Parathyroid adenoma (tissue), 2 donors: ENCODE data around the gene CHST15.
A peak's percentile ranks its signal among the peaks of the same experiment; 100 is the strongest.

Experiments
- H2AFZ ChIP-seq: fragments of 300-600 bp; sonication (generic); one replicate; pipeline ENCODE4 v1.7.0; 2017; ENCODE audit warnings: antibody characterized with exemption, mild to moderate bottlenecking
- H3K27ac ChIP-seq: fragments of 300-600 bp; sonication (generic); one replicate; pipeline ENCODE4 v1.7.0; 2017
- H3K27me3 ChIP-seq: fragments of 300-600 bp; sonication (generic); one replicate; pipeline ENCODE4 v1.7.0; 2017; ENCODE audit warnings: low read length; ENCODE audit not compliant: control insufficient read depth, insufficient read depth
- H3K36me3 ChIP-seq: fragments of 300-600 bp; sonication (generic); one replicate; pipeline ENCODE4 v1.7.0; 2017; ENCODE audit warnings: low read length; ENCODE audit not compliant: control insufficient read depth, insufficient read depth
- H3K4me1 ChIP-seq: fragments of 300-600 bp; sonication (generic); one replicate; pipeline ENCODE4 v1.7.0; 2017; ENCODE audit warnings: control low read depth
- H3K4me2 ChIP-seq: fragments of 300-600 bp; sonication (generic); one replicate; pipeline ENCODE4 v1.7.0; 2017; ENCODE audit warnings: low read length
- H3K4me3 ChIP-seq: fragments of 300-600 bp; sonication (generic); one replicate; pipeline ENCODE4 v1.7.0; 2017; ENCODE audit warnings: low read depth, low read length
- H3K79me2 ChIP-seq: fragments of 300-600 bp; sonication (generic); one replicate; pipeline ENCODE4 v1.7.0; 2017; ENCODE audit warnings: control low read depth
- H3K9ac ChIP-seq: fragments of 300-600 bp; sonication (generic); one replicate; pipeline ENCODE4 v1.7.0; 2017; ENCODE audit warnings: mild to moderate bottlenecking
- H3K9me3 ChIP-seq: fragments of 300-600 bp; sonication (generic); one replicate; pipeline ENCODE4 v1.7.0; 2017; ENCODE audit warnings: low read length; ENCODE audit not compliant: control insufficient read depth
- TF ChIP-seq, protein P1 (sequence below): fragments of 300-600 bp; sonication (generic); IDR thresholded peaks from one replicate; pipeline ENCODE4 v1.7.0; 2017; ENCODE audit warnings: antibody characterized with exemption, mild to moderate bottlenecking
- donor health status: primary hyperparathyroidism.

CHST15 gene

GRCh38 chr10:123972481-123973401, 120.7 kb downstream of the CHST15 start:
- Histone ChIP-seq H3K4me3 (no peak overlapping the region), H3K36me3 (no peaks in the 10 kb centered on the region), H3K27me3 (no peaks in the 10 kb centered on the region)

DNA sequence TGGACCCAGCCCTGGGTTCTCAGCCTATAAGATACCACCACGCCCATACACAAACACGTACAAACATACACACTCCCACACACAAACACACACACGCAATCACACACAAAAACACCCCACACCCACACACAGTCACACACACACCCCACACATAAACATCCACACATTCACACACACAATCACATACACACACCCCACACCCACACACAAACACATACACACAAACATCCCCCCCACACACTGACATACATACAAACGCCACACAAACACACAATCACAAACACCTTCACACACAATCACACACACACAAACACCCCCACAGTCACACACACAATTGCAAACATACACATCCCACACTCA, 122.5 kb downstream of the CHST15 start:
- no peaks in the 10 kb centered on the region for H3K9me3 ChIP-seq
- H2AFZ ChIP-seq: no peak overlapping the region
- H3K79me2 ChIP-seq: no peaks in the 10 kb centered on the region
- TF ChIP-seq, protein P1, sequence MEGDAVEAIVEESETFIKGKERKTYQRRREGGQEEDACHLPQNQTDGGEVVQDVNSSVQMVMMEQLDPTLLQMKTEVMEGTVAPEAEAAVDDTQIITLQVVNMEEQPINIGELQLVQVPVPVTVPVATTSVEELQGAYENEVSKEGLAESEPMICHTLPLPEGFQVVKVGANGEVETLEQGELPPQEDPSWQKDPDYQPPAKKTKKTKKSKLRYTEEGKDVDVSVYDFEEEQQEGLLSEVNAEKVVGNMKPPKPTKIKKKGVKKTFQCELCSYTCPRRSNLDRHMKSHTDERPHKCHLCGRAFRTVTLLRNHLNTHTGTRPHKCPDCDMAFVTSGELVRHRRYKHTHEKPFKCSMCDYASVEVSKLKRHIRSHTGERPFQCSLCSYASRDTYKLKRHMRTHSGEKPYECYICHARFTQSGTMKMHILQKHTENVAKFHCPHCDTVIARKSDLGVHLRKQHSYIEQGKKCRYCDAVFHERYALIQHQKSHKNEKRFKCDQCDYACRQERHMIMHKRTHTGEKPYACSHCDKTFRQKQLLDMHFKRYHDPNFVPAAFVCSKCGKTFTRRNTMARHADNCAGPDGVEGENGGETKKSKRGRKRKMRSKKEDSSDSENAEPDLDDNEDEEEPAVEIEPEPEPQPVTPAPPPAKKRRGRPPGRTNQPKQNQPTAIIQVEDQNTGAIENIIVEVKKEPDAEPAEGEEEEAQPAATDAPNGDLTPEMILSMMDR: no peak
- no peak overlapping the region for H3K4me3 ChIP-seq
- no peak overlapping the region for H3K27ac ChIP-seq
- H3K4me2 ChIP-seq: no peak overlapping the region
- H3K36me3 ChIP-seq: no peaks in the 10 kb centered on the region
- H3K9ac ChIP-seq: no peak overlapping the region
- H3K4me1 ChIP-seq: no peaks in the 10 kb centered on the region
- no peaks in the 10 kb centered on the region for H3K27me3 ChIP-seq

More at GRCh38 chr10:123972481-123973401, 120.7 kb downstream of the CHST15 start:
- Histone ChIP-seq H2AFZ (no peak overlapping the region), H3K9me3 (no peaks in the 10 kb centered on the region), H3K79me2 (no peaks in the 10 kb centered on the region), H3K4me2 (no peak overlapping the region), H3K4me1 (no peaks in the 10 kb centered on the region), H3K9ac (no peak overlapping the region), H3K27ac (no peak overlapping the region)
- TF ChIP-seq, protein P1: no peak

DNA sequence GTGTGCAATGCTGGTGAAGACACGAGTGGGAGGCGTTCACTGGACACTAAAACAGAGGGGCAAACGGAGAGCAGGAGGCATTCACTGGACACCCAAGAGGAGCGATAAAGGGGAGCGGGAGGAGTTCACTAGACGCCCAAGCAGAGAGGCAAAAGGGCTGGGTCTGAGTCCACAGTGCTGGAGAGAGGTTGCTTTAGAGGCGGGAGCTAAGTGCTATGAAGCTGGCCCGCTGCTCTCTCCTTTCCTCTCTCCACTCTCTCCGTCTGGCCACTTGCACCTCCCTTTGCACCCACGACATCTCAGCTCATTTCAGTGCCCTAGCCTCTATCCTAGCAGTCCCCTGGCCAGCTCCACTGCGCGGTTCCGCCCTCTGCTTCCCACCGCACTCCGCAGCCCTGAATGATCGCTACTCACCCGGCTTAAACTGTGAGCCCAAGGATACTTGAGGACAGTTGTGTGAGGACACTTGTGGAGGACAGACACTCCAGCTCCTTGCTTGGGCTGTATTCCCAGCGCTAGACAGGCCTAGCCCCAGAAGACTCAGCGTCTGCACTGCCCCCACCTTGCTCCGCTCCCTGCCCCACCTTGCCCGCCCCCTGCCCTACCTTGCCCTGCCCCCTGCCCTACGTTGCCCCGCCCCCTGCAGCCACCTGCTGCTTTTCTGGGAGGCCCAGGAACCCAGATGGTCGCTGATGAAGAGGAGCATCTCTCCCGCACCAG, 123.0 kb downstream of the CHST15 start:
- H3K36me3 ChIP-seq: no peaks in the 10 kb centered on the region
- H3K79me2 ChIP-seq: no peaks in the 10 kb centered on the region
- H3K4me2 ChIP-seq: no peak overlapping the region
- H3K27me3 ChIP-seq: no peaks in the 10 kb centered on the region
- TF ChIP-seq, protein P1: no peak
- H3K9ac ChIP-seq: no peak overlapping the region
- H3K4me3 ChIP-seq: no peak overlapping the region
- H2AFZ ChIP-seq: no peak overlapping the region
- H3K4me1 ChIP-seq: no peaks in the 10 kb centered on the region
- H3K9me3 ChIP-seq: no peaks in the 10 kb centered on the region
- H3K27ac ChIP-seq: no peak overlapping the region

DNA sequence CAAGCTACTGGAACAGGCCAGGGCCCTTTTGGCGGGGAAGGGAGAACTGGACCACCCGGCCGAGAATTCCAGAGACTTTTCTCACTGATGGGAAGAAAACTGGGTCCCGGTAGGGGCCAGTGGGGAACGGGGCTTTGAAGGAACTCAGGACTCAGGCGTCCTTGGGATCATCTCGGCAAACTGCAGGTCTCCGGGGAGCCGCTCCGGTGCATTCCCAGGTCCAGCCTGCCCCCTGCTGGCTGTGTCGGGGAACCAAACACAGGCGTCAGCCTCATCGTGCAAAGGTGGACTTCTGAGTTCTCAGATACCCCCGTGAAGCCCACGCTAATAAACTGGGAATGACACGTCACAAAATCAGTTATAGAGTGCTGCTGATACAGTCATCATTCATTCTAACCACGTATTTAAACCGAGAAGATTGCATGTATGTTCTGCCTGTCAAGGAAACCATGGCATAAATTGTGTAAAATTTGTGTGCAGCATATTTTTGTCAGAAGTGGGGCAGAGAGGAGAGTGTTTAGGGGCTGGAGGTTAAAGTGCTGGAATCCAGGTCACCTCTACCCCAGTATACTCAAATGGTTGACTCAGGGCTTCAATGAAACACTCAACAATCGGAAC, 125.7 kb downstream of the CHST15 start:
- no peak overlapping the region for H3K4me3 ChIP-seq
- H3K9ac ChIP-seq: no peak overlapping the region
- H3K27ac ChIP-seq: no peak overlapping the region
- no peaks in the 10 kb centered on the region for H3K9me3 ChIP-seq
- no peak overlapping the region for H3K4me2 ChIP-seq
- TF ChIP-seq, protein P1: peak; percentile 83
- no peaks in the 10 kb centered on the region for H3K36me3 ChIP-seq
- H2AFZ ChIP-seq: no peak overlapping the region
- H3K27me3 ChIP-seq: no peaks in the 10 kb centered on the region
- no peaks in the 10 kb centered on the region for H3K4me1 ChIP-seq
- H3K79me2 ChIP-seq: no peaks in the 10 kb centered on the region
